ENCODE data around the gene GRB14. TPM values are rescaled to one million over a fixed set of nuclear protein-coding genes. Genes with fewer than 3 reads are reported as not detected.

GRB14 gene
- total RNA-seq, 1 donor from 2014 or later: 46.3 TPM

DNA sequence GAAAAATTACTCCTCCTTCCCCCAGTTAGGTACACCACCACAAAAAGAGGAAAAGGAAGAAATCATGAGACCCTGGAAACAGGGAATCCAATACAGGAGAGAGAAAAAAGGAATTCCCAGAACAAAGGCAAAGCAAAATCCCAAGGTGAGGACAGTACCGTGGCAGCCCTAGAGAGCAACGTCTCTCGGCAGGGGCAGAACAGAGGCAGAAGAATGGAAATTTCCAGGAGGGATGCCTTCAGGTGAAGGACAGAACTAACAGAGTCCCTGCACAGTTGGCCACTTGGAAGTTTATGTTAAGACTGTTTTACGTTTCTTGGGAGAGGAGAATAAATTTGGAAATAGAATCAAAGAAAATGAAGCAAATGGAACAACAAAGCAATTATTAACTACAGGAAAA lies 27.7 kb downstream of the GRB14 start:
- H3K4me1 Mint-ChIP-seq (ENCODE audit: low read depth): peaks cover 20% of the 10 kb centered on the region
- H3K27ac Mint-ChIP-seq: peak overlapping the region; percentile 14
- DNase-seq (ENCODE audit: low spot score, unreplicated experiment): no peak
- H3K36me3 Mint-ChIP-seq (ENCODE audit: insufficient read depth): peaks cover 12% of the 10 kb centered on the region
- peaks cover 4% of the 10 kb centered on the region for H3K9me3 Mint-ChIP-seq (ENCODE audit: low read depth)
- TF ChIP-seq CTCF (IDR thresholded peaks at IDR 0.05; ENCODE audit: unreplicated experiment): no peak
- H3K4me3 Mint-ChIP-seq (ENCODE audit: low read depth): no peak overlapping the region
- no peaks in the 10 kb centered on the region for H3K27me3 Mint-ChIP-seq

- Mint-ChIP-seq H3K4me1 (ENCODE audit: low read depth) (peaks cover 14% of the 10 kb centered on the region), H3K27ac (no peak overlapping the region), H3K4me3 (ENCODE audit: low read depth) (no peak overlapping the region), H3K27me3 (no peaks in the 10 kb centered on the region), H3K36me3 (ENCODE audit: insufficient read depth) (peaks cover 12% of the 10 kb centered on the region), H3K9me3 (ENCODE audit: low read depth) (peaks cover 4% of the 10 kb centered on the region)
- DNase-seq (ENCODE audit: low spot score, unreplicated experiment): no peak
- TF ChIP-seq CTCF (IDR thresholded peaks at IDR 0.05; ENCODE audit: unreplicated experiment): no peak
These were observed 31.8 kb downstream of the GRB14 start for GRCh38 chr2:164589522-164589921.

DNA sequence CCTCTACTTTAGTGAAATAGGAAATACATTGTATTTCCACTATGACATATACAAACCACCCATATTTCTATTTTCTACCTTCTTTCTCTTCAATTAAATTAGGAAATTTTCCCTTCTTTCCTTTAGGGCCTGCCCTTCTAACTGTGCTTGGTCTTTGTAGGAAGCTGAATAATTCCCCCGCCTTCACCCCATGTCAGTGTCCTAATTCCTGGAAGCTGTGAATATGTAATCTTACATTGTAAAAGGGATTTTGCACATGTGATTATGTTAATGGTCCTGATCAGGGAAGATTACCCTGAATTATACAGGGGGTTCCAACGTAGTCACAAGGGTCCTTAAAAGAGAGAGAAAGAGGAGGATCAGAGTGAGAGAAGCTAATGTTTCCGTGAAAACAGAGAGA lies 40.2 kb downstream of the GRB14 start:
- H3K27me3 Mint-ChIP-seq: no peaks in the 10 kb centered on the region
- no peak for TF ChIP-seq CTCF (IDR thresholded peaks at IDR 0.05; ENCODE audit: unreplicated experiment)
- H3K4me1 Mint-ChIP-seq (ENCODE audit: low read depth): no peaks in the 10 kb centered on the region
- H3K4me3 Mint-ChIP-seq (ENCODE audit: low read depth): no peak overlapping the region
- H3K9me3 Mint-ChIP-seq (ENCODE audit: low read depth): peaks cover 4% of the 10 kb centered on the region
- no peak for DNase-seq (ENCODE audit: low spot score, unreplicated experiment)
- H3K36me3 Mint-ChIP-seq (ENCODE audit: insufficient read depth): peaks cover 8% of the 10 kb centered on the region
- no peak overlapping the region for H3K27ac Mint-ChIP-seq

GRCh38 chr2:164574931-164575330 lies 46.4 kb downstream of the GRB14 start:
- no peak for DNase-seq (ENCODE audit: low spot score, unreplicated experiment)
- Mint-ChIP-seq H3K4me3 (ENCODE audit: low read depth) (no peak overlapping the region), H3K9me3 (ENCODE audit: low read depth) (no peaks in the 10 kb centered on the region), H3K4me1 (ENCODE audit: low read depth) (peaks cover 10% of the 10 kb centered on the region), H3K36me3 (ENCODE audit: insufficient read depth) (peaks cover 4% of the 10 kb centered on the region), H3K27ac (no peak overlapping the region), H3K27me3 (no peaks in the 10 kb centered on the region)
- no peak for TF ChIP-seq CTCF (IDR thresholded peaks at IDR 0.05; ENCODE audit: unreplicated experiment)

DNA sequence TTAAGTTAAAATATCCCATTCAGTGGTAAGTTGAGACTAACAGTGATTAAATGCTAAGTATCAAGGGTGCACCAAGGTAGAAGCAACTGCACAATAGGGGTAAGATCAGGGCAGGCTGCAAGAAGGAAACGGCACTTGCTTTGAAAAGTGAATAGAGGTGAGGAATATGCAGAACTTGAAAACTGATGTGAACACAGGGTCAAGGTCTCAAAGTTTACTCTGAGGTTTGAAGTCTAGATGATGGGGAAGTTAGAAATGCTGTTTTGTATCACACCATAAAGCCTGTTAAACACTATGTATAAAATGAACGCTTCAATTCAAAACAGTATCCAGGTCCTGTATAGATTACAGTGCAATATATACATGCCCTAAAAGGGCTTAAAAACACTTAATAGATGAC lies 50.8 kb downstream of the GRB14 start:
- no peak for TF ChIP-seq CTCF (IDR thresholded peaks at IDR 0.05; ENCODE audit: unreplicated experiment)
- peaks cover 3% of the 10 kb centered on the region for H3K36me3 Mint-ChIP-seq (ENCODE audit: insufficient read depth)
- peaks cover 35% of the 10 kb centered on the region for H3K4me1 Mint-ChIP-seq (ENCODE audit: low read depth)
- no peaks in the 10 kb centered on the region for H3K9me3 Mint-ChIP-seq (ENCODE audit: low read depth)
- H3K27ac Mint-ChIP-seq: no peak overlapping the region
- no peak overlapping the region for H3K4me3 Mint-ChIP-seq (ENCODE audit: low read depth)
- H3K27me3 Mint-ChIP-seq: no peaks in the 10 kb centered on the region
- no peak for DNase-seq (ENCODE audit: low spot score, unreplicated experiment)

Measured in progenitor cell of endocrine pancreas (in vitro differentiated cells).